Right renal pelvis (tissue), 4 donors: Measurements from ENCODE around the gene ALDH1B1. TPM values are rescaled to one million over a fixed set of nuclear protein-coding genes. Genes with fewer than 3 reads are reported as not detected.

ENCODE experiments used
- DNase-seq, 4 donors: peaks; one replicate each; pipeline ENCODE4 v3.0.0-alpha.2; 2013; ENCODE audit warnings: low read depth in 4 of 4, low spot score in 3 of 4, missing footprints in 1 of 4
- polyA plus RNA-seq, 4 donors: library from polyadenylated mRNA; unstranded; fragments of 120-200 nt; gene quantifications; one replicate each; pipeline ENCODE4 v1.2.1, GENCODE V29; 2013; ENCODE audit not compliant: insufficient read length in 4 of 4

ALDH1B1 gene
- 10 to 100 TPM; 30.8 to 41.7 (median 37.8) TPM for polyA plus RNA-seq

DNA sequence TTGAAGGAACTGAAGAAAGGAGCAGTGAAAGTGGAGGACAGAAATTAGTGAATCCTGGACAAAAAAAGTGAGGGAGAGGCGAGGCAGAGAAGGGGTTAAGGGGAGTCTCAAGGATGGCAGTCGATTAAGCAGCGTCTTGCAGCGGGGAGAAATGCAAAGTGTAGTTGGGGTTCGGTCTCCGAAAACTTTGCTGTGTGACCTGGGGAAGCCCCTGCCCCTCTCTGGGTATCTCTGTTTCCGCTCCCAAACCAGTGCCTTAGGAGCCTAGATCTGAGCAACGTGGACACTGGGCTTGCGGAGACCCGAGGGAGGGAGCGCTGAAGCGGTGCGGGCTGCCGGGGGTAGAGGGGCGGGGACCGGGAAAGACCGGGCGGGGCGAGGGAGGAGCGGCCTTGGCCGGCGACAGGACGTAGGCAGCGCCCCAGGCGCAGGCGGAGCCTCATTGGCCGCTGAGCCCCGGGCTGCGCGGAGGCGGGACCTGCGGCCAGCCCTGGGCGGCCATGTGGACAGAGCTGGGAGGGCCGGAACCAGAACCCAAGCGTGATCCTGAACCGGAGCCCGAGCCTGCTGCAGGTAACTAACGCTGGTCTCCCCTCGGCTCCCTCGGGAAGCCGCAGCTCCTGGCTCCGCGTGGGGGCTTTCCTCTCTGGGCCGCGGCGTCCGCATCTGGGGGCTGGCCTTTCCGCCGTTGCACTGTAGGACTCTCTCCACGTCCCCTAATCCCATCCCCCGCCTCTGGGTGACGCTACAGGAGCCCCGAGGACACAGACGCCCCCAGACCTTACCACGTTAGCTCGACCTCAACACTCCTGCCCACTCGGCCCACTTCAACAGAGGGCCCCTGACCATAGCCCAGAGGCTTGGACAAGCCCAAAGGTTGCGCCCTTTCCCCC is at the start of gene ALDH1B1:
Gene ALDH1B1, plus strand, starts transcription at position 468 of the 893 bp plus-strand sequence. CDS start 3,047 bp downstream, outside the sequence.
- peak in 2 of 4 donors; percentile 64 to 77 for DNase-seq

DNA sequence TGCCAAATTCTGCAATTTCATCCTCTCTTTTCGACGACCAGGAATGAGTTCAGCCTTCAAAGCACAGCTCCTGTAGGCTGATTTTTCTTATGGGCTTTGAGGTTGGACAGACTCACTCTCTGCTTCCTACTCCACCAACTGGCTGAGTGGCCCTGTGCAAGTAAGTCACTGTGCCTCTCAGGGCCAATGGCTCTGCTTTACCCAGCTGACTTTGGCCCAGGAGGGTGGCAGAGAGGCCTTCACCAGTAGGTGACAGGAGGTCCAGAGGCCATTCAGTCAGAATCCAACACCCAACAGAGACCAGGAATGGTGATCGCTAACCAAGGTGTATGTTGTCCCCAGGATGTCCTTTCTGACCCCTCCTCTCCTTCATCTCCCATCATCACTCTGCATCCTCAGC is 49.5 kb upstream of the ALDH1B1 start:
- DNase-seq: no peak

DNA sequence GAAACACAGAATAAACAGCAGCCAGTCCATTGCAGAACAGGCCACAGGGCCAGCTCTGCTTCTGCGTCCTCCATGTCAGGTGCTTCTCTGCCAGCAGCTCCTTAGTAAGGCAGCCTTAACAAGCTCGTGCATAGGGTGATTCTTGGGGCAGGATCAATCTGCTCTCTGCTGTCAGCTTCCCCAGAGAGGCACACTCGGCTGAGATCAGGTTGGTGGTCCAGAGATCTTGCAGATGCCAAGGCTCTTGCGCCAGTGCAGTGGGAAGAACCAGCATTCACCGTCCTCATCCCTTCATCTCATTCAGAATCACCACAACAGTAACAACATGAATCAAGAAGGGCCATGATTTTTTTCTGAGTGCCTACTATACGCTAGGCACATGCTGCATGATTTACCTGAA is 49.0 kb upstream of the ALDH1B1 start:
- DNase-seq: no peak

DNA sequence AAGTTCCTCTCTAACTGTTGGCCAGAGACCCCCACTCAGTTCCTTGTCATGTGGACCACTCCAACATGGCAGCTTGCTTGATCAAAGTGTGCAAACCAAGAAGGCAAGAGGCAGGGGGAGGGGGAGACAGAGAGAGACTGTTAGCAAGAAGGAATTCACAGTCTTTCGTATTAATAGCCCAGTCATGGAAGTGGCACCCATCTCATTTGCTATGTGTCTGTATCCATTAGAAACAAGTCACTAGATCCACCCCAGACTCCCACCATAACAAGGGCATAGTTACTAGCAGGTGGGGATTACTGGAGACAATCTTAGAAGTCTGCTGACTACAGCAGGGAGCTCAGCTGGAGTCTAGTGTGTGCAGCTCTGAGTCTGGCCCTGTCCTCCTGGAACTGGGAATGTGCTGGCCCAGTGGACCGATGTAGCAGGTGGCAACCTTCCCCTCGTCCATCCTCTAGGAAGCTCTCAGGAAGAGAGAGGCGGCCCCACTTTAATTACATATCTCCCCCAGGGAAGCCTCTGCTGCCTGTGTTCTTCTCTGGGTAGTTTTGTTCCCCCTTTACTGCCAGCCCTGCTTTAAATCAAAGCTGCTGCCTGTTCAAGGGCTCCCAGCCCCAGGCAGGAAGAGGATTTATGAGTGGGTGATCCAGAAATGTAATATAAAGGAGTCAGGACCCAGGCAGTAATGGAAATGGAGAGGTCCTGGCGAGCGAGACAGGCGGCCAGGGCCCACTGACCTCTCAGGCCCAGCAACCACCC is 47.8 kb upstream of the ALDH1B1 start:
- DNase-seq: no peak

DNA sequence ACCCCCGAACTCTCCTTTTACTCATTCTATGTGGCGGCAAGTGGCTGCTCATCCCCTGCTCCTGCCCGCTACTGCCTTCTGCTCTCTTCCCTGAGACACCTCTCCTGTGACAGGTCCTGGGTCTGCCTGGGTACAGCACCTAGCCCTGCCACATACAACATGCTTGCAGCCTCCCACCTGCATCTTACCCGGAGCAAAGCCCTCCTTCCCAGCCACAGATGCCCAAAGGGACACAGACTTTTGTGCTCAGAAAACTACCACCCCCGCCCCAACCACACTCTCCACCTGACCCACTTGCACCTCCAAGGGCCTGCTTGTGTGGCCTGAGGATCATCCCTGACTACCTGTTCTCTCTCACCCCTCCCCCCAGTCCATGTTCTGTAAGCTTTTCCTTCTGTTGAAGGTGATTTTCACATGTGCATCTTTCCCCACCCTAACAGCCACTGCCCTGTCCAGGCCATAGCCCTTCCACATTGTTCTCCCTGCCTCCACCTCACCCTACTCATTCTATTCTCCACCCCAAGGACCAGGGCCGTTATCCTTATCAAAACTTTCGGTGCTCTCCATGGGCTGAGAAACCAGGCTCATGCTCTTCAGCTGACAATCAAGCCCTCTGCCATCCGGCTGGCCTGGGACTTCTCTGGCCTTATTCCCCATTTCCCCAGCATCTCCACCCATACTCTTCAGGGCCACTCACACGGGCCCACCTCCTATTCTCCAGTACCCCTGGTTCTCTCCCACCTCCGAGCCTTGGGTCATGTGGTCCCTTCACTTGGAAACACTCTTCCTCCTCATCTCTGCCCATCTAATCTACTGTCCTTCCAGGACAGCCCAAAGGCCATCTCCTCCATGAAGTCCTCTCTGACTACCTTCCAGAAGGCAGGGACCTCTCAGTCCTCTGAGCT is 46.4 kb upstream of the ALDH1B1 start:
- no peak for DNase-seq

DNA sequence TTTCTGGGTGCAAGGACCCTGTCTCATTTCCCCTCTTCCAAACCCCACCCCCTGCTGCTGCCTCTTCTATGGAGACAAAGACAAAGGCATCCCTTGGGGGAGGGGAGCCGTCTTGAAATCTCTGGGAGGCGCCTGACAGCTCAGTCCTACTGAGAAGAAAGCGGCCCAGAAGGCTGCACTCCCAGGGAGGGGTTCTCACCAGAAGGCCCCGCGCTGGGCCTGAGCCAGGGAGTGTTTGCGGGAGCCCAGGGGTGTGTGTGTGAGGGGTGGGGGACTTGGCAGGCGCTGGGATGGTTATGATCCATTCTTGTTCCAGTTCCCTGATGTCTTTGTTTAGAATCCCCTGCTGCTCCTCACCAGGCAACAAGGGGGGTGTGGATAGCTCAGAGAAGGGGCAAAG is 45.7 kb upstream of the ALDH1B1 start:
- no peak for DNase-seq

DNA sequence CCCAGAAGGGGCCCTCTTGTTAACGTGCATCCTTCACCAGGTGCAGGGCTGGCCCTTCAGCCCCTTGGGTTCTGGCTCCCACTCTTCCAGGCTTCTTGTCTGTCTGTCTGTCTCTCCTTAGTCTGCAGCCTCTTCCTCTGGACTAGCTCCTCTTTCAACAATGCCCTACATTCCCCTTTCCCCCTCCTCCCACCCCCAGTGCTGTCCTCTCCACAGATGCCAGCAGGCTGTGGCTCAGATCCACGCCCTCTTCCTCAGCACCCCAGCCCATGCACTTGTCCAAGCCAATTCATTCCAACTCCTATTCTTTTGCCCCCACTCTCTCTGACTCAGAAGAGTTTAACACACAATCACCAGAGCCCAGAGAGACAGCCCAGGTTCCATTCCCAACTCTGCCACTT is 45.2 kb upstream of the ALDH1B1 start:
- DNase-seq: no peak

DNA sequence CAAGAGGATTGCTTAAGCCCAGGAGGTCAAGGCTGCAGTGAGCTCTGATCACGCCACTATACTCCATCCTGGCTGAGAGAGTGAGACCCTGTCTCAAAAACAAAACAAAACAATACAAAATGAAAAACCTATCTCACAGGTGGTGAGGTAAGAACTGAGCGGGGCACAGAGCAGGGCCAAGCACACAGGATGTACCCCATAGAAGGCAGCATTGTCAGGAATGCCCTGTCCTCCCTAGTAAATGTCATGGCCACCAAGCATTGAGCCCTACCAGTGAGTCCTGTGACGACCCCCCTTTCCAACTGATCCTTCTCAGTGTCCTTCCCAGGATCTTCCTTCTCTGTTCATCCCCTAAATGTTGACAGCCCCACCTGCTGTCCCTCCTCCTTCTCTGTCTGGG is 44.6 kb upstream of the ALDH1B1 start:
- DNase-seq: no peak

DNA sequence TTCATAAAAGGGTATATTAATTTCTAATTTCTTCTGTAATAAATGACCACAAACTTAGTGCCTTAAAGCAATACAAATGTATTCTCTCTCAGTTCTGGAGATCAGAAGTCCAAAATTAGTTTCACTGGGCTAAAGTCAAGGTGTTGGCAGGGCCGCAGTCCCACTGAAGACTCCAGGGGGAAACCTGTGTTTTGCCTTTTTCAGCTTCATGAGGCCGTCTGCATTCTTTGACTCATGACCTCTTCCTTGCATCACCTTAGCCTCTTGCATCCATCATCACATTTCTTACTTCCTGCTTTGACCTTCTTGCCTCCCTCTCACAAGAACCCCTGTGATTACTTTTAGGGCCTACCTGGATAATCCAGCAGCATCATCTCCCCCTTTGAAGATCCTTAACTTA is 42.0 kb upstream of the ALDH1B1 start:
- no peak for DNase-seq

DNA sequence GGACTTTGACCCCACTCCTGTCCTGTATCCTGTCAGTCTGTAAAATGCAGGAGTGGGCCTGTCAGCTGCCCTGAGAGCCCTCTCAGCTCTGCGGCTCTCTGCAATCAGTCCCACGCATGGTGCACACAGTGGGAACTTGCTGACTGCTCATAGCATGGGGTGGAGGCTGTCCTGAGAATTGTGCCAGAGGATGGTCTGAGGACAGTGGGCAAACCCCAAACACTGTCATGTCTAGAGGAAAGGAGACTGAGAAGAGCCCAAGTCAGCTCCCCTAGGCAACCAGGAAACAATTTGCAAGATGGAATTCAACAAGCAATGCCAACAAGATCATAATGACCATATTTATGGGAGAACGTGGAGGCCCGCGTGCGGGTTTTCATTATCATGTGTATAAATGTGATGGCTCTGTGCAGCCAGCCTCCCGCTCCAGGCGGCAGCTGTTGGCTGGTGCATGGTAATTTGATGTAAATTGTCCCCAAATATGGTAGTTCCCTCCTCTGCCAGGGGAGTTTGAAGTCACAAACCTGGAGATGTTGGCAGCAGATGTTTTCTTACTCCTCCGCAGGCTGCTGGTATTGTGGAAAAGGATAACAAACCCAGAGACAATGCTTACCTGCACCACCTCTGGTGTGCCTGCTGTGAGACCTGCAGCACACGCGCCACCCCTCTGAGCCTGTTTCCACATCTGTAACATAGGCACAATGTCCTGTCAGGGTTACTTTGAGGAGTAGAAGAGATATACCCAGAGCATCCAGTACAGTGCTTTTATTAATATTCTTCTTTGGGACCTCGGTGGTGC is 39.8 kb upstream of the ALDH1B1 start:
- no peak for DNase-seq

DNA sequence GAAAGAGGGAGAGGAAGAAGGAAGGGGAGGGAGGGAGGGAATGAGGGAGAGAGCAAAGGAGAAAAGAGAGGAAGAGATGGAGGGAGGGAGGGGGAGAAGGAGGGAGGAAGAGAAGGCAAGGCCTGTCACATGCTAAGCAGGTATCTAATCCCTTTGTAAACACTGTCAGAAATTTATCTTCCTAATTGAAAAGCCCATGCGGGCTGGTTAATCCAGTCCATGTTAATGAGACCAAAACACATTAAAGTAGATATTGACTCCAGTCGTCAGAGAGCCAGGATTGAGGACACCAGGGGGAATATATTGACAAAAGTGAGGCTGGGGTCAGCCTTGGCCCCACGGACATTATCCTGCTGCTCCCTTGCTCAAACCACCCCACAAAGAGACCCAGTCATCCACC is 37.4 kb upstream of the ALDH1B1 start:
- no peak for DNase-seq

DNA sequence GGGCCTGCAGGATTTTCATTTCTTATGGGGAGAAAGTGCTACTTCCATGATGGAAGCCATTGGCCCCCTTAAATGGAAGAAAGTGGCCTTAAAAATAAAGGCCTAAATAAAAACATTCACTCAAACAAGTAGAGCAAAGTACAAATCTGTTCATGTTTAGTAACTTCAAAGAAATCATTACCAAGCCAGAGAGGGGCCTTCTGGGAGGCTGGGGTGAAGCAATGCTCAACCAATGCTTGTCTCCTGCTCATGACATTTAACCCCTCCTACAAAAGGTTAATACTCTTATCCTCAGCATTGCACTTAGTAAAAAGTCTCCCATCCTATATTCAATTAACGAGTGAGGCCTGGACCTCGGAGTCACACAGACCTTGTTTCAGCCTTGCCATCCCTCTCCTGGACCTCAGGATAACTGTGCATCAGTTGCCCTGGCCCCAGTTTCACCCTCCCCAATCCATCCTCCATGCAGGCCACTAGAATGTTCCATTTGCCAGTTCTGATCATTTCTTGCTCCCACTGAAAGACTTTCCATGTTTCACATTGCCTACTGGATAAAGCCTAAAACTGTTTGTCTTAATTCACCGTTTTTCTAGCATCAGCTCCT is 36.9 kb upstream of the ALDH1B1 start:
- no peak for DNase-seq

DNA sequence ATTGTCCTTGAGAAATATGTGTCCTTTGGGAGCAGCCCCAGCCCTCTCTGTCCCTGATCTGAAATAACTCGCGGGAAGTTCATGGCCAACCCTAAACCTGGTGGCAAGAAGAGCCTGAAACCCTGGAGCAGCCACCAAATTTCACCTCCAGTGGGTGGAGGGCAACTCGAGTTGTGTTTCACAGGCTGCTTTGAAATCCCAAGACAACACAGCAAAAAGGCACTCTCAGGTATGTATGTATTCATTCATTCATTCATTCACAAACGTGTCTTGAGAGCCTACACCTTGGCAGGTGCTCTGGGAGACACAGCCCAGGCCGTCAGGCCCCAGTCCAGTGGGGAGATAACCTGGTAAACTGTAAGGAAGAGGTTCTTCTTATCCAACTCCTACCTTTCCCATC is 35.7 kb upstream of the ALDH1B1 start:
- DNase-seq: no peak

DNA sequence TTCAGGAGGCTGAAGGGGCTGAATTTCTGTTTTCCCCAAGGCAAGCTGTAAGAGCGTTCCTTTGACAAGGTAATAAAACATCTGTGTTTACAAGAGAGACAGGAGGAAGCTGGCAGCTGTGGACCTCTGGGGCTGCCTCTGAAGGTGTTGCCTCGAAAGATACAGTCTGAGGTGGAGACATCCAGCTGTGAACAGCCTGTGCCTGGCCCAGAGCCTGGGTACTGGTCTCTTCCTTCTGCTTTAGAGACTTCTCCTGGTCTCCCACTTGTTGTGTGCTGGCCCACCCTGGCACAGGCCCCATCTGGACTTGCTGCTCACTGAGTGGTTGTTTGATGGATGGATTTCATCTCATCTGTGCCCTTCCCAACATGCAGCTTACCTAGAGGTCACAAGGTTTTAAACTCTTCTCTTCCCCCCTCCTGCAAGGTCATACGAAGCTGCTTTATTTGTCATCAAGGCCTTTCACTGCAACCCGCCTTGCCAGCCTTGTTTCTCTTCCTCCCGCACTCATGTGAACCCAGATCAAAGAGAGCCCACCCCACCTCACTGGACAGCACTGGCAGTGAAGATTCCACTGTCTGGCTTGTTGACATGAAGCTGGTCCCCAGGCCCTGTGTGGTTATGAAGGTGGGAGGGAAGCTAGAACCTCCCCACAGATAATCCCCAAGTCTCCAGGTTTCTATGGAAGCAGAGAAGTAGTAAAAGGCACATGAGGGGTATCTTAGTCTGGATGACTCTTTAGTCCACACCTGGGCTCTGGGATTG is 35.0 kb upstream of the ALDH1B1 start:
- DNase-seq: no peak

DNA sequence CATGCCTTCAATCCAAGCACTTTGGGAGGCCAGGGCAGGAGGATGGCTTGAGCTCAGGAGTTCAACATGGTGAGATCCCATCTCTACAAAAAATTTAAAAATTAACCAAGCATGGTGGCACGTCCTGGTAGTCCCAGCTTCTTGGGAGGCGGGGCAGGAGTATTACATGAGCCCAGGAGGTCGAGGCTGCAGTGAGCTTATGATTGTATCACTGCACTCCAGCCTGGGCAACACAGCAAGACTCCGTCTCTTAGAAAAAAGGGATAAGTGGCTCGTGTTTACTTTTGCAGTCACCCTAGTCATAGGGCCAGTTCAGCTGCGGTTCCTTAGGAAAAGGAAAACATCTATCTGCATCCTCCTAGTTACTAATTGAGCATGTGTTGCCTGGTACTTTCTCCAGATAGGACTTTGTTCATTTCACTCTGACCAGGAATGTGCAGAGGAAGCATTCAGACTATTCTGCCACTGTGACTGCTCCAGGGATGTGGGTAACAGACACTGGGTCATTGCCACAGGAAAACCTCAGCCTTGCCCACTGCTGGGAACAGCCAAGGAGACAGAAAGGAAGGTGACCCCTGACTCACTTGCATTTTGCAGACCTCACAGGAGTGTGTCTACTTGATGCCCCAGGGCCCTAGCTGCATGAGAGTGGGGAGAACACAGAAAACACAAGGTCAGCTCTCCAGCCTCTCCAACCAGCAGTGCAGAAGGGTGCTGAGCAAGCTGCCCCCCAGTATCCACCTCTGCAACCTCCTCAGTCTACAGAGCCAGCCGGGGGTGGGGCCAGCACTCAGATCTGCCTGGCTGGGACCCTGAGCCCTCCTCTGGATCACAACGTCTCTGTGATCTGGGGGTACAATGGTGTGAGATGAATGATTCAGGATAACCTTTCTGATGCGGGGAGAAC is 33.9 kb upstream of the ALDH1B1 start:
- DNase-seq: no peak

DNA sequence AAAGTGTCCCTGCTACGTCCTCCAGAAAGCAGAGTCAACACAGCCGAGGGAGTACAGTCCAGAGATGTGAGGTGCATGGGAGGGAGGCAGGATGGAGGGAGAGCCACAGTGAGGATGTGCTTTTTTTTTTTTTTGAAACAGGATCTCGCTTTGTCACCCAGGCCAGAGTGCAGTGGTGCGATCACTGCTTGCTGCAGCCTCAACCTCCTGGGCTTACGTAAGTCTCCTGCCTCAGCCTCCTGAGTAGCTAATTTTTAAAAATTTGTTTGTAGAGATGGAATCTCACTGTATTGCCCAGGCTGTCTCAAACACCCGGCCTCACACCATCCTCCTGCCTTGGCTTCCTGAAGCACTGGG is 33.2 kb upstream of the ALDH1B1 start:
- DNase-seq: no peak

DNA sequence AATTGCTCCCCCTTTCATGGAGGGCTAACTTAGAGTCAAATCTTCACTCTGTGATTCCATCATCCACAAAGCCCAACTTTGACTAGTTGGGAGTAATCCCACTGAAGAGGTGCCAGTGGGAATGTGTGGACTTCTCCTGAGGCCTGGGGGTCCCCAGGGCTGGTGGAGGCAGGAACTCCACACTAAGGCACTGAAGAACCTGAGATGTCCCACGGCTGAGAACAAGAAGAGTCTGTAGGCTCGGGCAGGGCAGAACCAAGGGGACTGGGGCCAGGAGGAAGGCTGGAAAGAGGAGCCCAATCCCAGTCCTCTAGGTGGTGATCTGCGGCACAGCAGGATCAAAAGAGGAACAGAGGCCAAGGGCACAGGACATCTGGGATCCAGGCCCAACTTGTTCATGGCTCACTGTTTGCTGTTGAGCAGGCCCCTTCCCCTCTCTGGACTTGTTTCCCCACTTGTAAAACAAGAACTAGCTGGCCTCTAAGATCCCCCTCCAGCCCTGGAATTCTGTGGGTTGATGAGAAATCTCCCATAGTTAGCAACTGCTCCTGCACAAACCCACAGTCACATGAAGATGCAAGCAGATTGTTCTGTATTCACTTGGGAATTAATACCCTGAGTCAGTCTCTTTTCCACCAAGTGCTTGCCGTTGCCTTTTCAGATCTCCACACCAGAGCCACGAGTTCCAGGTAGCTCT is 32.7 kb upstream of the ALDH1B1 start:
- no peak for DNase-seq
